Stimulated activated naive CD8-positive, alpha-beta T cell treated with anti-CD3 and anti-CD28 coated beads, Interleukin-15, Interleukin-2, amounts not matched to agents 100 U/mL and 50 U/mL, for 24 hours (primary cell): ENCODE data around the gene KRTAP5-2.

Source experiments
- ATAC-seq: fragments of 150-1000 bp; cut with Tn5 transposase; one replicate; pipeline ENCODE4 v1.10.0; 2021
- DNase-seq: peaks from one replicate; pipeline ENCODE4 v3.0.0; 2021

The KRTAP5-2 gene

DNA sequence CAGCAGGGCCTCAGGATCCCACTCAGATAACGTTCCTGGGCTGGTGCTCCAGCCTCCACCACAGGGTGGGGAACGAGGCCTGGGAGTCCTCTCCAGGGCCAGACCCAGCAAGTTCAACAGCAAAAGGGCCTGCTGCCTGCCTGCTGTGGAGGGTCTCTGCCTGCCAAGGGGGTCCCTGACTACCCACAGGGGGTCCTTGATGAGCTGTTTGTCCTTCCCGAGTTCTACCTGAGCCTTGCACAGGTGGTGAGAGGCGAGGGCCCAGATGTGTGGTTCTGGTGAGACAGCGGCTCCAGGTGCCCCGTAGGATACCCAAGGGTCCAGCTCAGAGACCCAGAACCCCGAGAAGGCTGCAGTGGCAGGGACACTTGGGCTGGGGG, 30.4 kb downstream of the KRTAP5-2 start:
- ATAC-seq, result no peak

DNA sequence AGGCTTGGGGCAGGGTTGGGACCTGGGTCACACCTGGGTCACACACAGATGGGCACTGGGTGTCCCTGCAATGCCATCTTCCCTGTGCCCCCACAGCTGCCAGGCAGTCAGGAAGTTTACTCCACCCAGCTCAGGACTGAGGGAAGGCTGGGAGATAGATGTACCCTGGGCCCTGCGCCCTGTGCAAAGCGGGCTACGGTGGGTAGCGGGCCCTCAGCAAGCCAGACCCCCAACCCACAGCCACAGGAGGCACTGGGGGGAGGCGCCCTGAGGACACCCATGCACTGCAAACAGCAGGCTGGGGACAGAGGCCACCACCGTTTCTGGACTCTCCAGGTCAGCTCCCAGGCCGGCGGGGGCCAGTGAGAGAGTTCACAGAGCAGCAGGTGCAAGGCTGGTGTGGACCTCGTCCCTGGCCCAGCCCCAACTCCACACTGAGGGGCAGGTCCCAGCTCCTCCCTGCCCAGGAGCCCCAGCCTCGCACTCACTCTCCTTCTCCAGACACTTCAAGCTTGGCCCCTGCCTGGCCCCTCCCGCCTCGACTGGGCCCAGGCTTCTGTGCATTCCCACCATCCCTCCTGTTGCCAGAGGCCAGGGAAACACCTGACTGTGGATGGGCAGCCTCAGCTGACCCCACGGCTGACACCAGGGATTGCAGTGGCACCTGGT, 30.9 kb downstream of the KRTAP5-2 start:
- ATAC-seq (no peak), DNase-seq (no peak)

More for the DNA sequence above, 30.4 kb downstream of the KRTAP5-2 start:
- DNase-seq, result no peak

DNA sequence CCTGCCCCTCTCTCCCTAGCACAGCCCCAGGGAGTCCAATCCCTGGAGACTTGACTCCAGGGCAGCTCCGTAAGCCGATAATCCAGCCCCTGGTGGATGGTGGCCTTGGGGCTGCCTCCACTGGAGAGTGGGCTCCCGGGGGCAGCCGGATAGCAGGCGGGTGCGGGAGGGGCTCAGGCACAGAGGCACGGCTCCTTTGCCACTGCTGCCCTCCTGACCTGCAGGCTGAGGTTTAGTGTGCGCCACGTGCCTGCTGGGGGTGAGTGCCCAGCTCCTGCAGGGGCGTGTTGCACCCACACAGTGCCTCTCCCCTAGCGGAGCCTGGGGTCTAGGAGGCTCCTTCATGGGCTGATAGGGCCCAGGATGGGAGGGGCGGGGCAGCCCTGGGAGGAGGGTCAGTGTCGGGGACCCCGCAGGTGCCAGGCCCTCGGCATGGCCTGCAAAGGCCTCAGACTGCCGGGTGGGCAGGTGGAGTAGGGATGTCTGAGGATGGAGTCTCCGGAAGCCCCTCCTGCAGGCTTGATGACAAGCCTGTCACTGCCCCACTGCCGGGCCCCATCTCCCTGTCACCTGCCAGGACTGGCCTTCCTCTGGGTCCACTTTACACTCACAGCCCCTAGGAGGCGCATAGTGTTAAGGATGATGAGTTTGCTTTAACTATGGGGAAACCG, 31.6 kb downstream of the KRTAP5-2 start:
- no peak for ATAC-seq
- DNase-seq, result no peak

DNA sequence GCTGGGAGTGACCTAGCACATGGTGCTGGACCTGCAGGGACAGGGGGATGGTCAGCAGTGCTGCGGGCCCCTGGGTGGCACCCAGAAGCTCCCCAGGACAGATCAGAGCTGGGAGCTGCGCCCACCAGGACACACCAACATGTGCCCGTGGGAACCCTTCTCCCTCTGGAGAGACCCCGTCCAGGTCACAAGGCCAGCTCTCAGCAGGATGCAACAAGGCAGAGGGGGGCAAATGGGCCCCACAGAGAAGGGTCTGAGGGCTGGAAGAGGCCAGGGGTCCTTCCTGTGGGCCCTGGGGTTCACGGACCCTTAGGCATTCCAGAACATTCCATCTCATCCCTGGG, 32.2 kb downstream of the KRTAP5-2 start:
- DNase-seq, result no peak

DNA sequence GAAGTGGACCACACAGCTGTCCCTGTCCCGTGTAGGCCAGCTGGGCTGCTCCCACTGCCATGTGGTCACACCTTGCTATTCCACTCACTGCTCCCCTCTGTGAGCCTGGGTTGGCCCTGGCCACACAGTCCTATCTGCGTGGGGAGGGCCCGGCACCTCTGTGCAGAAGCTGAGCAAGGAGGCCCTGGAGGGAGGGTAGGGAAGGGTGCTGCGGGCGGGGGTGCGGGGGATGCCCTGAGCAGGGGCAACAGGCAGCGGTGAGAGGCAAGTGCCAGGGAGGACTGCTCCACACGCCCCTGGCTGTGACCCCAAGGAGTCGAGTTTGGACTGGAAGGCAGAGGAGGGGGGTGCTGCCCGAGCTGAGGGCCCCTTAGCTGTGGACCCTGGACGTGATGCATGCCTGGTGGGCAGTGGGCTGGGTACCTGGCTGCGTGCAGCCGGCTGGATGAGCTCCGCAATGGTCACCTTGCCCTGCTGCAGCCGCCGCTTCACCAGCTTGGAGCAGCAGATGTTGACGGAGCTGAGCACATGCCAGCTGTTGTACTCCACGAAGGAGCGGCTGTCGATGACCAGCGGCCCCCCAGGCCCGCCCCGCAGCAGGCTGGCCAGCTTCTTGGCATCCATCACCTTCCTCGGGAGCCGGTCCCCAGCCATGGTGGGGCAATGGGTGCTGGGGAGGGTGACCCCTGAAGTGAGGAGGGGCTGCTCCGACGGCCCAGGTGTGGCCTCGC, 32.8 kb downstream of the KRTAP5-2 start:
- DNase-seq, result no peak
- ATAC-seq, result no peak

More for the DNA sequence above, 32.2 kb downstream of the KRTAP5-2 start:
- ATAC-seq, result no peak

GRCh38 chr11:1564535-1565172, 33.4 kb downstream of the KRTAP5-2 start:
- DNase-seq (no peak), ATAC-seq (no peak)

DNA sequence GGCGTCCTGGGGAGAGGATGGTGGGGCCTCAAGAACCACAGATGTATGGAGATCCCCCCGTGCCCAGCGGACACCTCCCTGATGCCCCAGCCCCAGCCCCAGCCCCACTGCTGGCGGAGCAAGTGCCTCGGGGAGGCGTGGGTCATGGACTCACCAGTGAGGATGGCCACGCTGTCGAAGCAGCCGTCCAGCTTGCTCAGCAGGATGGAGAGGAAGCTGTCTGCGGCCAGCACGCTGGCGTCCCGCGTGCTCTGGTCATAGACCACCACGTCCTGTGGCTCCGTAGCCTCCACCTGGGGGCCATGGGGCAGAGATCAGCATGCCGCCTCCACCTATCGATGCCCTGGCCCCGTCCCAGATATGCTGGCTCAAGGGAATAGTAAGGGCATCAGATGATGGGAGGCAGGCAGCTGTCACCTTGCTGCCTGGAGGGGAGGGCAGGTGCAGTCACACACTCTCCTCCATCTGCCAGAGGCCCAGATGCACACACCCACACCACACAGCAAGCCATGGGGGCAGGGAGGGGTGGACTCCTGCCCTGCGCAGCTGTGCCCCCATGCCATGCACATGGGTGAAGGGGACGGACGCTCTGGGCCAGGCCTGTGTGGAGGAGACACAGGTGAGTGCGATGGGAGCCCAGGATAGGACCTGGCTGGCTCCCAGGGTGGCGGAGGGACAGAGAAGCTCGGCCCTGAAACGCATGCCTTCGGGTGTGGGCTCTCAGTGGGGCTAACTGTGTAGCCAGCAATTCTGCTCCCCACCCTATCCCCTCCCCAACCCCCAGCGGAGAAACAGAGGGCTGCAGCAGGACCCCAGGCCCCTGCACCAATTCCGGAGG, 34.2 kb downstream of the KRTAP5-2 start:
- DNase-seq, result no peak
- ATAC-seq, result no peak

DNA sequence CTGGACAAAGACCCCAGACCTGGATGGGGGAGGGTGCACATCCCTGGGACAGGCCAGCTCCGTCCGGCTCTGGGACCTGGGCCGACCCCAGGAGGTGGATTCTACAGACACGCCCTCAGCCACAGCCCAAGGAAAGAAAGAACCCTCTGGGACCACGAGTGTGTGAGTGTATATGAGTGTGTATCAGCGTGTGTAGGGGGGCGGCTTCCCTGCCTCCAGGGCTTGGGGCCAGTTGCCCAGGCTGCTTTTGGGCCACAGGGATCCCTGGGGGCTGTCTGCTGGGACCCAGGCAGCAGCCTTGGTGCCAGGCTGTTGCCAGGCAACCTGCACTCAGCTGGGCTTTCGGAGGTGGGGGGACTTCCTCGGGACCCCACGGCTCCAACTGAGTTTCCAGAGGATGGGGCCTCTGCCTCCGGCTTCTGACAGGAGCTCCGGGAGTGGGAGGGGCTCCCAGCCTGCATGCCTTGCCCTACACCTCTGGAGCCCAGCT, 34.9 kb downstream of the KRTAP5-2 start:
- DNase-seq, result no peak
- ATAC-seq, result no peak

DNA sequence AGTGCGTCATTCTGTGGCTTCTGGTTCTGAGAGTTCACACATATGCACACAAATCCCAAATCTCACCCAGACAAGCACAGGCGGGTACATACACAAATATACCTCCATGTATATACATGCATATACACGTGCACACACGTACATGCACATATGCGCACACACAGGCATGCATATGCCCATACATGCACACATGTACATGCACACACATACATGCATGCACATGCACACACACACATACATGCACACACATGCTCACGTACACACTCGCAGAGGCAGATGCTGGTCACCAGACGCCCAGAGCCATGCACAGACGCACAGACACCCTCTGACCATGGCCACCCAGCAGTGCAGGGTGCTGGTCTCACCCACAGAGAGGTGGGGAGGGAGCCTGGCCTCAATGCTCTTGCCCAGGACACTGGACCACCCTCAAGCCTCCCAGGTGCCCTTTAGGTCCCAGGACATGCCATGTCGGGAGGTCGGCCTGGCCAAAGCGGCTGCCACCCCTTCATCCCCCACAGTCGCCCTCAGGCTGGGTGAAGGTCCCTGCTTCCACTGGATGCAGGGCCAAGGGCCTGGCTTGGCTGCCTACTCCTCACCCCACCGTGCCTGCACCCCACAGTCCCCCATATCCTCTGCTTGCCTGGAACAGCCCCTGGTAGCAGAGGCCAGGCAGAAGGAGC, 35.5 kb downstream of the KRTAP5-2 start:
- DNase-seq (no peak), ATAC-seq (no peak)

GRCh38 chr11:1561955-1562354, 36.1 kb downstream of the KRTAP5-2 start:
- no peak for ATAC-seq

GRCh38 chr11:1561266-1561665, 36.8 kb downstream of the KRTAP5-2 start:
- no peak for ATAC-seq
- no peak for DNase-seq

More at GRCh38 chr11:1561955-1562354, 36.1 kb downstream of the KRTAP5-2 start:
- DNase-seq, result no peak

DNA sequence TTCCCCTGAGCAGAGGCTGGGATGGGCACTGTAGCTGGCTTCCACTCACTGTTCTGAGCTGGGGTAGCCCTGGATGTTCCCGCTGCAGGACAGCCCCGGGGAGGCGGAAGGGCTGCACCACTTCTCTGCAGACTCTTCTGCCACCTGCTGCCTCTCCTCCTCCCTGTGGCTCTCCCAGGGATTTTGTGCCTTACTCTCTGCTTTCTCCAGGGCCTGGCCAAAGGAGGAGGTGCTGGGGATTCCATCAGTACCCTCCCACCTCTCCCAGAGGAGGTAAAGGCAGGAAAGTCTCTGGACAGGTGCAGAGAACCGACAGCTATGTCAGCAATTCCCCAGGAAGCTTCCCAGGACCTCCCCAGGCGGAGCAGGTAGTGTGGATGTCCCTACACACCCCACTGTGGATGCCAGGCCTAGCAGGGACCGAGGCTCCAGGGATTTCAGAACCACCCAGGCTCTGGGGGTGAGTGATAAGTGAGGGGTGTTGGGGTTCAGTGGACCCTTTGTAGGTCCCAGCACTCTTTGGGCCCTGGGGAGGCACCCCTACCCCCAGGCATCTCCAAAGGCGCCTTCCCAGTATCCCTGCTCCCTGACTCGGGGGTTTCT, 37.3 kb downstream of the KRTAP5-2 start:
- no peak for ATAC-seq
- DNase-seq, result no peak

DNA sequence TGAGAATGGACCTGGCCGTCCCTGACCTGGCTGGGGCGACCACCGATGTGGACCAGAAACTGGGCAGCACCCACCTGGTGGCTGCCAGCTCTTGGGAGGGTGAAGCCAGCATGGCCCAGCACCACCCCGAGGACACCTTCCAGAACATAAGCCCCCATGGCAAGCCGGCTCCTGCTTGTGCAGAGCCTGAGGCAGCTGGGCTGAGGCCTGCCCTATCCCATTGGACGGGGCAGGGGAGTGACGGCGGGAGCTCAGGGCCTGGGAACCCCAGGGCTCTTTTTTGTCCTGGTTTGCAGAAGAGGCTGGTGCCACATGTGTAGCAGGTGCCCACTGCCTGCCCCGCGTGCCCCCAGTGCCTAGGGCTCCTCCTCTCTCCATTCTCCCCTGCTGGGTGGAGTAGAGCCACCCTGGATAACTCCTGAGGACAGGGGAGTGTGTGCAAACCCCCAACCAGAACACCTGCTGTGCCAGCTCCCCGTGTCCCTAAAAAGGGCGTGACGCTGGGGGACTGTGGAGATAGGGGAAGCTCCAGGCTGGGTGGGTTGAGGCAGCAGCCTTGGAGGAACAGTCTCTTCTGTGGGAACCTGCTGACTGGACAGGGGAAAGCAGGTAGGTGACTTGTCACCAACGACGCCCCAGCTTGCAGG, 38.0 kb downstream of the KRTAP5-2 start:
- DNase-seq (no peak), ATAC-seq (no peak)

DNA sequence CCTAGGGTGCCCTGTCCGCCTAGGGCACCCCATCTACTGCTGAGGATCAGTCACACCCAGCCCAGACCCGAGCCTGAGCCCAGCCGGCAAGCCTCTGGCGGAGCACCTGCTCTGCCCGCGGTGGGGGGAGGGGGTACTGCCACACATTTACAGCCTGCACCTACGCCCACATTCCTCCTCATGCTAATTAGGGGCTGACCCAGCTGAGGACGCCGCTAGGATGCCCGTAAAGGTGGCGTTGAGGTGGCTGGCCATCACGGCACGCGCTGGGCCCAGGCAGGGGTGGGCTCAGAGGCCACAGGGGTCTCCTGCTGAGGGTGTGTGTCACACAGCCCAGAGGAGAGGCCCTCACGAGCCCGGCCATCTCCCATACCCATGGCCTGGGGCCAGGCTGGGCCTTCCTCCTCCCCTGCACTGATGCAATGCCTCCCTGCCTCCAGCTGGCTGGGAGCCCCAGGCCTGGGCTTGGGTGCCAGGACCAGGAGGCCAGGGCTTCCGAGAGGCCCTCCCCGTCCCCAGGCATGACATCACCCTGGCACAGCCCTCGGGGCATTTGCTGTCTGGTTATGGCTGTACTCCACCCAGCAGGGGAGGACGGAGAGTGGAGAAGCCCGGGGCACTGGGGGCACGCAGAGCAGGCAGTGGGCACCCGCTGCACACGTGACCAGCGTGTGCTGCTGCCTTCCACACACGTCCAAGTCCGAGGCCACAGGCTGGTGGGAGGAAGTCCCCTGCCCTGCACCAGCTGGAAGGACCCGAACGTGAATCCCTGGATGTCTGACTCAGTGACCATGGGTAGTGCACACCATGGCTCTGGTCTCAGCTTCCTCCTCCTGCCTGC, 38.8 kb downstream of the KRTAP5-2 start:
- no peak for ATAC-seq
- DNase-seq, result no peak

DNA sequence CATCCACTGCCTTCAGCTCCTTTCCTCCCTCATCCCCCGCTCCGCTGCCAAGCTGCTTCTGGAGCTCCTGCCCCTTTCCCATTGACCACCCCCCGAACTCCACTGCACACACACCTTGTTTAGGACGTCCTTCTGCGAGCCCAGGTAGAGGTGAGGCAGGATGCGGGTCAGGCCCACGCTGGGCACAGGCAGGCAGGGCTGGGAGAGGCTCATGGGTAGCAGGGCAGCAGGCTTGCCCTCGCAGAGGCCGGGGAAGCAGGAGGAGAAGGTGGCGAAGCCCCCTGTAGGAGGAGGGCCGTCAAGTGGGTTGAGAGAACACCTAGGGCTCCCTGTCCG, 39.4 kb downstream of the KRTAP5-2 start:
- no peak for DNase-seq
- no peak for ATAC-seq

GRCh38 chr11:1557904-1558774, 40.0 kb downstream of the KRTAP5-2 start:
- ATAC-seq (no peak), DNase-seq (no peak)

DNA sequence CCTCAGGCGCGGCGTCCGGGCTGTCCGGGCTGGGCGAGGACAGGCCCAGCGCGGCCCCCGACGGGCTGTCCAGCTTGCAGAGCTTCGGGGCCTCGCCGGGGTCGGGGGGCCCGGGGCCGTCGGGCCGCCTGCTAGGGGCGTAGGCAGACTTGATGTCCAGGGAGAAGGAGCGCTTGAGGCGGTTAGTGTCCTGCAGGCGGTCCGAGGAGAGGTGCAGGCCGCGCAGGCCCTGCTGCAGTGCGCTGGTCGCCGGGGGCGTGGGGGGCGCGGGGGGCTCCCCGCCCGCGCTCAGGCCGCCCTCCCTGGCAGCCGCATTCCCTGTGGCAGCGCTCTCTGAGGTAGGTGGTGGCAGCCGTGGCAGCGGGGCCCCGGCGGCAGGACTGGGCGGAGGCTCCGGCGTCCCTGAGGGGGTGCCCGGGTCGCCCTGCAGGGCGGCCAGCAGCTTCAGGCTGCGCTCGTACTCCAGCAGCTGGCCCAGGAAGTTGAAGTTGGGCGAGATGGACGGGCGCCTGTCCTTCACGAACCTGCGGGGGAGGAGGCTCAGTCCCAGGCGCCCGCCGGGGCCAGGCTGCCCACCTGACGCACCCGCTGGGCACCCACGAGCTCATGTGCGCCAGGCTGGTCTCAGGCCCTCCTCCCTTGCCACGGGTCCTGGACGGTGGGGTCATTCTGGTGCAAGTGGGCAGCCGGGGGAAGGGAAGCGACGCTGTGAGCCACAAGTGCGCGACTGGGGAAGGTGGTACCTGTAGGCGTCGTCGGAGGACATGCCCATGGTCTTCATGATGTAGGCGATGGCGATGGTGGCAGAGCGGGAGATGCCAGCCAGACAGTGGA, 40.8 kb downstream of the KRTAP5-2 start:
- DNase-seq (no peak), ATAC-seq (no peak)
